HepG2 (cell line): ENCODE results near the gene SIRT5.

Source experiments
- ARID2 ChIP-seq: sonication (generic); formaldehyde crosslinking; IDR thresholded peaks from 2 replicates; pipeline ENCODE4 v1.8.1; 2022; ENCODE audit warnings: mild to moderate bottlenecking, missing genetic modification reagents, borderline replicate concordance
- CEBPB ChIP-seq: IDR thresholded peaks from 2 replicates; pipeline ENCODE4 v1.6.1; 2011; ENCODE audit warnings: low read depth, low read length, improper control_type of control experiment, borderline replicate concordance
- ELF1 ChIP-seq: sonication (generic); formaldehyde crosslinking; IDR thresholded peaks from 2 replicates; pipeline ENCODE4 v1.4.0; 2020; ENCODE audit warnings: missing genetic modification reagents
- EZH2 ChIP-seq: conservative IDR thresholded peaks from 2 replicates; pipeline ENCODE4 v1.6.1; 2012; ENCODE audit warnings: mild to moderate bottlenecking, low read depth, low read length, moderate library complexity
- GTF2F1 ChIP-seq: fragments of 150-350 bp; IDR thresholded peaks from 2 replicates; pipeline ENCODE4 v1.6.1; 2014; ENCODE audit warnings: low read length
- MIXL1 ChIP-seq: IDR thresholded peaks from 2 replicates; pipeline ENCODE4 v1.6.1; 2016
- MXI1 ChIP-seq: IDR thresholded peaks from 3 replicates; pipeline ENCODE4 v1.6.1; 2012; ENCODE audit warnings: low read depth, low read length, inconsistent platforms, borderline replicate concordance
- MYPOP ChIP-seq: sonication (generic); formaldehyde crosslinking; IDR thresholded peaks from 2 replicates; pipeline ENCODE4 v1.8.1; 2023; ENCODE audit warnings: mild to moderate bottlenecking, moderate library complexity, missing genetic modification reagents
- POLR2AphosphoS5 ChIP-seq: IDR thresholded peaks from 2 replicates; pipeline ENCODE4 v1.6.1; 2012; ENCODE audit warnings: low read depth, low read length
- SCMH1 ChIP-seq: sonication (generic); formaldehyde crosslinking; IDR thresholded peaks from 2 replicates; pipeline ENCODE4 v1.9.0; 2021; ENCODE audit warnings: missing genetic modification reagents, mild to moderate bottlenecking, borderline replicate concordance
- SOX5 ChIP-seq: IDR thresholded peaks from 2 replicates; pipeline ENCODE4 v1.6.1; 2016; ENCODE audit warnings: borderline replicate concordance
- TP53 ChIP-seq: sonication (generic); formaldehyde crosslinking; conservative IDR thresholded peaks from 2 replicates; pipeline ENCODE4 v1.4.0; 2020; ENCODE audit warnings: missing genetic modification reagents
- ZBTB33 ChIP-seq: sonication (generic); formaldehyde crosslinking; IDR thresholded peaks from 2 replicates; pipeline ENCODE4 v1.4.0; 2020; ENCODE audit warnings: missing genetic modification reagents

DNA sequence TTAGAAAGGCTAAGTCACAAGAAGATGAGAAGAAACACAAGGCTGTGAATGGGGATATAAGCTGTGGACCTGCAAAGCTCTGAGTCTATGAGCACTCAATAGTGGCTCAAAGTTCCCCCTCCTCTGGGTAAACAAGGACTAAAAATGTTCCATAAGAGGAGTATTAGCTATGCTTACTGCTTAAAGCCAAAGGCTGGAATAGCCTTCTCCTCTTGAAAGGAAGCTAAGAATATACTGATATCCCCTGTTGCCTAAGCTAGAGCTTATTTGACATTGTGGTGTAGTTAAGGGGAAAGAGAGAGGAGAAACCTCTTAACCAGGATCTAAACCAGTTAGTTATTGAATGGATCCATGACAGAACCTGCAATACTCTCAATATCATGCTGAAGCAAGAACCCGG, 86.5 kb downstream of the SIRT5 start:
- TF ChIP-seq TP53 (no peak), MIXL1 (CRISPR knock-in tag) (no peak; the same call in 1 of the 2 replicates), SOX5 (CRISPR knock-in tag) (no peak), ZBTB33 (CRISPR knock-in tag) (no peak), SCMH1 (CRISPR knock-in tag) (no peak), MYPOP (no peak), POLR2AphosphoS5 (no peak), ARID2 (no peak), ELF1 (CRISPR knock-in tag) (no peak), EZH2 (no peak), MXI1 (no peak), CEBPB (no peak), GTF2F1 (no peak)
